HG03378 (cell line): ENCODE measurements around the gene SERPINA7.
"Not testable (repeated sequence)": the region's sequence is repeated elsewhere in the genome, so short reads cannot be mapped to it uniquely, and the experiment has no call there.

ENCODE experiments used
- ATAC-seq: cut with Tn5 transposase; IDR thresholded peaks from one replicate; pipeline ENCODE4 v1.9.1; 2021; ENCODE audit warnings: mild to moderate bottlenecking, moderate library complexity; ENCODE audit not compliant: unreplicated experiment

Gene SERPINA7

GRCh38 chrX:106038625-106039024 is at the start of gene SERPINA7:
TSS of gene SERPINA7 (minus strand) at chrX:106038727. CDS start at chrX:106037058, 1,669 bp downstream.
- ATAC-seq: no peak

GRCh38 chrX:106069048-106069447 is 30.5 kb upstream of the SERPINA7 start:
- ATAC-seq: no peak

GRCh38 chrX:106050054-106050453 is 11.5 kb upstream of the SERPINA7 start:
- ATAC-seq: no peak

GRCh38 chrX:106042296-106042695 is 3.8 kb upstream of the SERPINA7 start:
- no peak for ATAC-seq

GRCh38 chrX:106040861-106041260 is 2.3 kb upstream of the SERPINA7 start:
- no peak for ATAC-seq

GRCh38 chrX:106039920-106040319 is 1.4 kb upstream of the SERPINA7 start:
- no peak for ATAC-seq

- ATAC-seq: no peak
Observed at GRCh38 chrX:106037835-106038473, 573 bp downstream of the SERPINA7 start.

GRCh38 chrX:106036716-106037115 is 1.8 kb downstream of the SERPINA7 start:
- no peak for ATAC-seq

- ATAC-seq: no peak
Observed at GRCh38 chrX:106035064-106035463, 3.5 kb downstream of the SERPINA7 start.

- no peak for ATAC-seq
Observed at GRCh38 chrX:106023947-106024346, 14.6 kb downstream of the SERPINA7 start.

GRCh38 chrX:106022238-106022637 is 16.3 kb downstream of the SERPINA7 start:
- ATAC-seq: no peak

GRCh38 chrX:106014119-106014775 is 24.3 kb downstream of the SERPINA7 start:
- no peak for ATAC-seq

- no peak for ATAC-seq
Observed at GRCh38 chrX:106009145-106009544, 29.4 kb downstream of the SERPINA7 start.

- no peak for ATAC-seq
Observed at GRCh38 chrX:106007815-106008214, 30.7 kb downstream of the SERPINA7 start.

GRCh38 chrX:106005684-106006083 is 32.8 kb downstream of the SERPINA7 start:
- no peak for ATAC-seq

GRCh38 chrX:106000609-106001008 is 37.9 kb downstream of the SERPINA7 start:
- not testable (repeated sequence) for ATAC-seq

GRCh38 chrX:106000203-106000602 is 38.3 kb downstream of the SERPINA7 start:
- no peak for ATAC-seq

- no peak for ATAC-seq
Observed at GRCh38 chrX:105999294-105999693, 39.2 kb downstream of the SERPINA7 start.

GRCh38 chrX:105988487-105988886 is 50.0 kb downstream of the SERPINA7 start:
- not testable (repeated sequence) for ATAC-seq
